Tongue (tissue), 2 donors: Measurements from ENCODE around the gene MMP14. TPM values are rescaled to one million over a fixed set of nuclear protein-coding genes. Genes with fewer than 3 reads are reported as not detected.
"Not testable (repeated sequence)": the region's sequence is repeated elsewhere in the genome, so short reads cannot be mapped to it uniquely, and the experiment has no call there.

Experiments
- DNase-seq: peaks from one replicate; pipeline ENCODE4 v3.0.0-alpha.2; 2015
- total RNA-seq: library from RNA; depleted of rRNA; stranded (reverse); fragments of >200 nt; gene quantifications from one replicate; pipeline ENCODE4 v1.2.3, GENCODE V29; 2014

The MMP14 gene
- total RNA-seq, 1 donor from 2014 or later = 131 TPM

DNA sequence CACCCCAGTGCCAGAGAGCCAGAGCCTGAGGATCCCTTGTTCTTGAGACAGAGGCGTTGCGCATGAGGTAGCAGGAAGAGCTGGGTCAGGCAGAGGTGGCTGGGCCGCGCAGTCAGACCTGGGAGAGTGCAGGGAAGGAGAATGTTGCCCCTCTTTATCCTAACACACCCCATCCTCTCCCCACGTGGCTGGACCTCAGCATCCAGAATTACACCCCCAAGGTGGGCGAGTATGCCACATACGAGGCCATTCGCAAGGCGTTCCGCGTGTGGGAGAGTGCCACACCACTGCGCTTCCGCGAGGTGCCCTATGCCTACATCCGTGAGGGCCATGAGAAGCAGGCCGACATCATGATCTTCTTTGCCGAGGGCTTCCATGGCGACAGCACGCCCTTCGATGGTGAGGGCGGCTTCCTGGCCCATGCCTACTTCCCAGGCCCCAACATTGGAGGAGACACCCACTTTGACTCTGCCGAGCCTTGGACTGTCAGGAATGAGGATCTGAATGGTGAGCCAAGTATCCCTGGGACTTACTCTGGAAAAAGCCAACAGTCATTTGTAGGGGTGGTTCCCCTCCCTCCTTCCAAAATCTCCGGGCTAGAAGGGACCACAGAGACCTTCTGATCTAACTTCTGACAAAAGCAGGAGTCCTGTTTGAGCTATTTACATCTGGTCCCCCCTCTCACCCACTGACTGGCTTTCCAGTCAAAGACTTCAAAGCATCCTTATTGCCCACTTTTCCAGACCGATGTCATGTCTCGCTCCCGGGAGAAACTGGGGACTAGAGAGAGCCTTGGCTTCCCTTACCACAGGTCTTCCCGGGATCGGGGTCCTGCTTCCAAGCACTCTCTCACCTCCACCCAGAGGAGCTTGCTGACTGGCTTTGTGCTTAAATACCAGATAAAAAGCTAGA, 6.1 kb downstream of the MMP14 start:
- no peak for DNase-seq

GRCh38 chr14:22843123-22843925, 6.9 kb downstream of the MMP14 start:
- no peak for DNase-seq

GRCh38 chr14:22844221-22845102, 8.1 kb downstream of the MMP14 start:
- DNase-seq = no peak

DNA sequence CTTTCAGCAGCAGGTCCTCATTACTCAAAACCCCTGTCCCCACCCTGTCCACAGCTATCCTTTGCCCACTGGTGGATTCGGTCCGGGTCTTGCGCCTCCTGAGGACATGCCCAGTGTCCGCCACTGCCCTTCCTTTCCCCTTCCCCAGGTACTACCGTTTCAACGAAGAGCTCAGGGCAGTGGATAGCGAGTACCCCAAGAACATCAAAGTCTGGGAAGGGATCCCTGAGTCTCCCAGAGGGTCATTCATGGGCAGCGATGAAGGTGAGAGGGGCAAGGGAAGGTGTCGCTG, 8.7 kb downstream of the MMP14 start:
- DNase-seq = no peak

DNA sequence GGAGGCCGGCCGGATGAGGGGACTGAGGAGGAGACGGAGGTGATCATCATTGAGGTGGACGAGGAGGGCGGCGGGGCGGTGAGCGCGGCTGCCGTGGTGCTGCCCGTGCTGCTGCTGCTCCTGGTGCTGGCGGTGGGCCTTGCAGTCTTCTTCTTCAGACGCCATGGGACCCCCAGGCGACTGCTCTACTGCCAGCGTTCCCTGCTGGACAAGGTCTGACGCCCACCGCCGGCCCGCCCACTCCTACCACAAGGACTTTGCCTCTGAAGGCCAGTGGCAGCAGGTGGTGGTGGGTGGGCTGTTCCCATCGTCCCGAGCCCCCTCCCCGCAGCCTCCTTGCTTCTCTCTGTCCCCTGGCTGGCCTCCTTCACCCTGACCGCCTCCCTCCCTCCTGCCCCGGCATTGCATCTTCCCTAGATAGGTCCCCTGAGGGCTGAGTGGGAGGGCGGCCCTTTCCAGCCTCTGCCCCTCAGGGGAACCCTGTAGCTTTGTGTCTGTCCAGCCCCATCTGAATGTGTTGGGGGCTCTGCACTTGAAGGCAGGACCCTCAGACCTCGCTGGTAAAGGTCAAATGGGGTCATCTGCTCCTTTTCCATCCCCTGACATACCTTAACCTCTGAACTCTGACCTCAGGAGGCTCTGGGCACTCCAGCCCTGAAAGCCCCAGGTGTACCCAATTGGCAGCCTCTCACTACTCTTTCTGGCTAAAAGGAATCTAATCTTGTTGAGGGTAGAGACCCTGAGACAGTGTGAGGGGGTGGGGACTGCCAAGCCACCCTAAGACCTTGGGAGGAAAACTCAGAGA, 9.6 kb downstream of the MMP14 start:
- DNase-seq = no peak

DNA sequence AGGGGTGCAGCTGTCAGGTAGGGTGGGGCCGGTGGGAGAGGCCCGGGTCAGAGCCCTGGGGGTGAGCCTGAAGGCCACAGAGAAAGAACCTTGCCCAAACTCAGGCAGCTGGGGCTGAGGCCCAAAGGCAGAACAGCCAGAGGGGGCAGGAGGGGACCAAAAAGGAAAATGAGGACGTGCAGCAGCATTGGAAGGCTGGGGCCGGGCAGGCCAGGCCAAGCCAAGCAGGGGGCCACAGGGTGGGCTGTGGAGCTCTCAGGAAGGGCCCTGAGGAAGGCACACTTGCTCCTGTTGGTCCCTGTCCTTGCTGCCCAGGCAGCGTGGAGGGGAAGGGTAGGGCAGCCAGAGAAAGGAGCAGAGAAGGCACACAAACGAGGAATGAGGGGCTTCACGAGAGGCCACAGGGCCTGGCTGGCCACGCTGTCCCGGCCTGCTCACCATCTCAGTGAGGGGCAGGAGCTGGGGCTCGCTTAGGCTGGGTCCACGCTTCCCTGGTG, 10.5 kb downstream of the MMP14 start:
- DNase-seq = no peak

- DNase-seq = peak; percentile 44
Measured at GRCh38 chr14:22847661-22848341, 11.4 kb downstream of the MMP14 start.

DNA sequence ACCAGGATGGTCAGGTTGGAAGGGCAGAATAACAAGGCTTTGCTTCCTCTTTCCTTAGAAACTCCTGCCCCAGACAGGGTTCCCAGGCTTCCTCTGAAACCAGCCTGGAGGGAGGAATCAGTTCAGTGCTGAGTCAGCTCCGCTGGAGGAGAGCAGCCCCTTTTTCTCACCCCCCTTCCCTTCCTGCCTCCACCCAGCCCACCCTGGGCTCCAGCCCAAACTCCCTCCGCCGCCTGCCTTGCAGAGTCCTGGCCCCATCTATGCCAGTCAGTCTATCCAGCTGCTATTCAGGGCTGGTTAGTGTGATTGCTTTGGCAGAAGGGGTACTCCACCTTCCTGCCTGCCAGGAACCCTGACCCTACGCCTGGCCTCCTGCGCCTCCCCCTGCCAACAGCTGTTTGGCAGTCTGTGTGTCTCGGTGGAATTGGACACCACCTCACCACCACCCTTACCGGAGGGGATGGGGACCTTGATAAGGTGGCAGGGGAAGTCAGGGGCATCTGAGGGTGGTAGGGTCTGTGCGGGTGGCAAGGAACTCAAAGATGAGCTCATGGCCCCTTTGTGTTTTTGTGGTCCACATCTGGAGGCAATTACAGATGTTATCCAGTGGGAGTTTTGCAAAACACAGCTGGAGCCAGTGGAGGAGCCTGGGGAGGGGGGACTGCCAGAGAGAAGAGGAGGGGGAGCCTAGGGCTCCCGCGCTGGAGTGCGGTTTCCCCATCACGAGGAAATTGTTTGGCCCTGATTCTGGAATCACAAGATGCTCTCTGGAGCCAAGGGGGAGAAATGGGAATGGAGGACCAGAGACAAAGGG, 12.2 kb downstream of the MMP14 start:
- peak; percentile 96 for DNase-seq

- peak; percentile 71 for DNase-seq
Measured at GRCh38 chr14:22849212-22849819, 12.9 kb downstream of the MMP14 start.

- DNase-seq = peak; percentile 92
Measured at GRCh38 chr14:22850944-22851764, 14.8 kb downstream of the MMP14 start.

- DNase-seq = not testable (repeated sequence)
Measured at GRCh38 chr14:22852178-22852577, 15.8 kb downstream of the MMP14 start.

DNA sequence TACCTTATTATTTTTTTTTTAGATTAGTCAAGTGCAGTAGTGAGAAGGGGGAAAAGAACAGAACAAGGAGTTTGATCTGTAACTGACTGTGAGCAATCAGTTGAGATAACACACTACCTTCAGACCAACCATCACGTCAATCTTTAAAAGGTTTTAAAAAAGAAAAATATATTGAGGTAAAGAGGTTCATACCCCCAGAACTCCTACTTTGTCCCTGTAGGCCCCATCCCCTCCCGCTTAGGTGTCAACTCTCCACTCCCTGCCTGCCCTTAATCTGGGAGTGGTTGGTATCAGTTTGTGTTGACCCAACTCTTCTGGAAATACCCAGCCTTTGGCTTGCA, 16.2 kb downstream of the MMP14 start:
- DNase-seq = no peak

- DNase-seq = peak; percentile 96
Measured at GRCh38 chr14:22852940-22853767, 16.8 kb downstream of the MMP14 start.

DNA sequence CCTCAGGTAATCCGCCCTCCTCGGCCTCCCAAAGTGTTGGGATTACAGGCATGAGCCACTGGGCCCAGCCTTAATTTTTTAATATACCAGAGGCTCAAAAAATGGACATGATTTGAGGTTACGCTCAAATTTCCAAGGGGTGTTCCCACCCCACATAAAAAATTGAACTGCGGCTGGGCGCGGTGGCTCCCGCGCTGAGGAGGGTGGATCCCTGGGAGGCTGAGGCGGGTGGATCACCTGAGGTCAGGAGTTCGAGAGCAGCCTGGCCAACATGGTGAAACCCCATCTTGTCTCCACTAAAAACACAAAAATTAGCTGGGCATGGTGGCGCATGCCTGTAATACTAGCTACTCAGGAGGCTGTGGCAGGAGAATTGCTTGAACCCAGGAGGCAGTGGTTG, 17.9 kb downstream of the MMP14 start:
- not testable (repeated sequence) for DNase-seq

DNA sequence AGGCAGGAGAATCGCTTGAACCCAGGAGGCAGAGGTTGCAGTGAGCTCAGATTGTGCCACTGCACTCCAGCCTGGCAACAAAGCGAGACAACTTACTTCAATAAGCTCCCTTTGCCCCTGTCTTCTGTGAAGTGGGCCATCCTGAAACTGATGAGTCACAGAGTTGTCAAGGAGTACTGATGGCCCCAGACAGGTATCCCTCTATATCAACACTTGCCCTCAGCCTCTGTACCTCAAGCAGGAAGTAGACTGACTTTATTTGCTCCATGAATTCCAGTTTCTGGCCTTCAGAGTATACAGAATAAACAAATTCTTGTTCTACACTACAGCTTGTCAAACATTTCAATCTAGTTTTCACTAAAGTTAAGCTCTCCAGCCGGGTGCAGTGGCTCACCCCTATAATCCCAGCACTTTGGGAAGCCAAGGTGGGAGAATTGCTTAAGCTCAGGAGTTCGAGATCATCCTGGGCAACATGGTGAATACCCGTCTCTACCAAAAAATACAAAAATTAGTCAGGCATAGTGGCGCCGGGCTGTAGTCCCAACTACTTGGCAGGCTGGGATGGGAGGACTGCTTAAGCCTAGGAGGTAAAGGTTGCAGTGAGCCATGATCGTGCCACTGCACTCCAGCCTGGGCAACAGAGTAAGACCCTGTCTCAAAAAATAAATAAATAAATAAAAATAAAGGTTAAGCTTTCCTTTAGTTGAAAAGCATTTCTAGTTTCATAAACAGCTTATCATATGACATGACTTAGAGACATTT, 18.8 kb downstream of the MMP14 start:
- DNase-seq = no peak

GRCh38 chr14:22856428-22856827, 20.0 kb downstream of the MMP14 start:
- DNase-seq = no peak

DNA sequence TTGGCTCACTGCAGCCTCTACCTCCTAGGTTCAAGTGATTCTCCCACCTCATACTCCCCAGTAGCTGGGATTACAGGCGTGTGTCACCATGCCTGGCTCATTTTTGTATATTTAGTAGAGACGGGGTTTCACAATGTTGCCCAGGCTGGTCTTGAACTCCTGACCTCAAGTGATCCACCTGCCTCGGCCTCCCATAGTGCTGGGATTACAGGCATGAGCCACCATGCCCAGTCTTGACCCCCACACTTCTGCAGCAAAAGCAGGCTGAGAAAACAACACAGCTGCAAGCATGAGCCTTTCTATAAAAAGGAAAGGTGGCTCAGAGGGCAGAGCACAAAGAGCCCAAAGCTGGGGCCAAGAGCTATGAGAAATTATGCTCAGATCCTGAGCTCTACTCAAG, 24.0 kb downstream of the MMP14 start:
- DNase-seq = not testable (repeated sequence)
